H9 (cell line): ENCODE data around the gene EIF5A. TPM values are rescaled to one million over a fixed set of nuclear protein-coding genes. Genes with fewer than 3 reads are reported as not detected.

Experiments used
- DNase-seq: peaks from one replicate; pipeline ENCODE4 v3.0.0-alpha.2; 2017
- H2AFZ ChIP-seq: one replicate; pipeline ENCODE4 v1.6.1; 2013; ENCODE audit warnings: mild to moderate bottlenecking, low read length, control low read depth, moderate library complexity
- H2AK5ac ChIP-seq: 2 replicates; pipeline ENCODE4 v1.6.1; 2013; ENCODE audit warnings: low read length, control low read depth, mixed read lengths; ENCODE audit not compliant: insufficient read length
- H2BK120ac ChIP-seq: one replicate; pipeline ENCODE4 v1.6.1; 2013; ENCODE audit warnings: low read depth, mild to moderate bottlenecking, low read length, control low read depth, inconsistent platforms; ENCODE audit not compliant: poor library complexity, severe bottlenecking
- H2BK12ac ChIP-seq: 2 replicates; pipeline ENCODE4 v1.6.1; 2013; ENCODE audit warnings: low read length, control low read depth, mixed read lengths, low read depth; ENCODE audit not compliant: insufficient read length
- H2BK15ac ChIP-seq: 2 replicates; pipeline ENCODE4 v1.6.1; 2013; ENCODE audit warnings: low read depth, low read length, control low read depth
- H2BK20ac ChIP-seq: one replicate; pipeline ENCODE4 v1.6.1; 2013; ENCODE audit warnings: low read depth, mild to moderate bottlenecking, low read length, control low read depth, inconsistent platforms; ENCODE audit not compliant: poor library complexity, severe bottlenecking
- H2BK5ac ChIP-seq: 2 replicates; pipeline ENCODE4 v1.6.1; 2013; ENCODE audit warnings: low read length, control low read depth, mixed read lengths; ENCODE audit not compliant: insufficient read length
- H3K14ac ChIP-seq: 2 replicates; pipeline ENCODE4 v1.6.1; 2013; ENCODE audit warnings: low read length, control low read depth; ENCODE audit not compliant: insufficient read depth
- H3K18ac ChIP-seq: 2 replicates; pipeline ENCODE4 v1.6.1; 2013; ENCODE audit warnings: low read depth, mild to moderate bottlenecking, mixed read lengths, low read length, control low read depth; ENCODE audit not compliant: insufficient read length
- H3K23ac ChIP-seq: 2 replicates; pipeline ENCODE4 v1.6.1; 2013; ENCODE audit warnings: low read length, control low read depth, mixed read lengths, low read depth; ENCODE audit not compliant: insufficient read length
- H3K23me2 ChIP-seq: 2 replicates; pipeline ENCODE4 v1.6.1; 2013; ENCODE audit warnings: low read depth, mild to moderate bottlenecking, mixed read lengths, low read length, control low read depth; ENCODE audit not compliant: insufficient read length, poor library complexity, severe bottlenecking
- H3K27ac ChIP-seq: 2 replicates; pipeline ENCODE4 v1.5.1; 2013; ENCODE audit warnings: low read length, control low read depth, mixed read lengths, low read depth; ENCODE audit not compliant: insufficient read length
- H3K27me3 ChIP-seq: 2 replicates; pipeline ENCODE4 v1.6.1; 2013; ENCODE audit warnings: low read length, control low read depth, inconsistent platforms; ENCODE audit not compliant: insufficient read depth
- H3K4ac ChIP-seq: 2 replicates; pipeline ENCODE4 v1.6.1; 2013; ENCODE audit warnings: low read depth, mild to moderate bottlenecking, control low read depth, inconsistent platforms, low read length, moderate library complexity
- H3K4me1 ChIP-seq: 2 replicates; pipeline ENCODE4 v1.6.1; 2013; ENCODE audit warnings: low read length, control low read depth, inconsistent platforms; ENCODE audit not compliant: insufficient read depth
- H3K4me2 ChIP-seq: 2 replicates; pipeline ENCODE4 v1.6.1; 2013; ENCODE audit warnings: low read length, control low read depth, mixed read lengths; ENCODE audit not compliant: insufficient read length, insufficient read depth
- H3K56ac ChIP-seq: 2 replicates; pipeline ENCODE4 v1.6.1; 2013; ENCODE audit warnings: low read depth, mild to moderate bottlenecking, mixed read lengths, low read length, control low read depth; ENCODE audit not compliant: insufficient read length
- H3K79me1 ChIP-seq: 2 replicates; pipeline ENCODE4 v1.6.1; 2013; ENCODE audit warnings: low read depth, mild to moderate bottlenecking, moderate library complexity, low read length, control low read depth, inconsistent platforms; ENCODE audit not compliant: insufficient read depth, poor library complexity, severe bottlenecking
- H3K79me2 ChIP-seq: 2 replicates; pipeline ENCODE4 v1.6.1; 2013; ENCODE audit warnings: low read length, control low read depth, inconsistent platforms; ENCODE audit not compliant: insufficient read depth
- H3K9ac ChIP-seq: 2 replicates; pipeline ENCODE4 v1.6.1; 2013; ENCODE audit warnings: low read length, control low read depth, mixed read lengths; ENCODE audit not compliant: insufficient read length; ENCODE audit errors: extremely low read depth
- H3K9me3 ChIP-seq: one replicate; pipeline ENCODE4 v1.6.1; 2013; ENCODE audit warnings: low read depth, low read length, inconsistent platforms; ENCODE audit not compliant: control insufficient read depth
- H3T11ph ChIP-seq: one replicate; pipeline ENCODE4 v1.6.1; 2013; ENCODE audit warnings: mild to moderate bottlenecking, low read length, control low read depth, inconsistent platforms
- H4K20me1 ChIP-seq: one replicate; pipeline ENCODE4 v1.6.1; 2013; ENCODE audit not compliant: control insufficient read depth, insufficient read length, insufficient read depth
- H4K5ac ChIP-seq: 2 replicates; pipeline ENCODE4 v1.6.1; 2013; ENCODE audit warnings: low read depth, mild to moderate bottlenecking, mixed read lengths, low read length, control low read depth; ENCODE audit not compliant: insufficient read length
- H4K8ac ChIP-seq: replicated peaks from 2 replicates; pipeline ENCODE4 v1.6.1; 2013; ENCODE audit warnings: low read length, control low read depth, mixed read lengths, low read depth; ENCODE audit not compliant: insufficient read length
- H4K91ac ChIP-seq: 2 replicates; pipeline ENCODE4 v1.6.1; 2013; ENCODE audit warnings: low read depth, mild to moderate bottlenecking, moderate library complexity, mixed read lengths, low read length, control low read depth; ENCODE audit not compliant: insufficient read length
- H3K27ac Mint-ChIP-seq, 3 experiments: 2 replicates in 2 of 3; 3 replicates in 1 of 3; pipeline ENCODE4 v1.8.0; 2020 to 2021; ENCODE audit warnings: mixed read lengths in 3 of 3, mild to moderate bottlenecking in 1 of 3, moderate library complexity in 1 of 3
- H3K27me3 Mint-ChIP-seq: 2 replicates; pipeline ENCODE4 v1.8.0; 2021; ENCODE audit warnings: low read depth, mild to moderate bottlenecking, moderate library complexity, mixed read lengths
- H3K36me3 Mint-ChIP-seq, 3 experiments: 2 replicates in 2 of 3; 3 replicates in 1 of 3; pipeline ENCODE4 v1.8.0; 2020 to 2021; ENCODE audit warnings: low read depth in 3 of 3, mixed read lengths in 3 of 3; ENCODE audit not compliant: insufficient read depth in 1 of 3
- H3K4me1 Mint-ChIP-seq, 2 experiments: 2 replicates each; pipeline ENCODE4 v1.8.0; 2020; ENCODE audit warnings: mixed read lengths in 2 of 2
- H3K4me3 Mint-ChIP-seq, 2 experiments: 2 replicates in 1 of 2; 3 replicates in 1 of 2; pipeline ENCODE4 v1.8.0; 2020 to 2021; ENCODE audit warnings: mild to moderate bottlenecking in 2 of 2, mixed read lengths in 2 of 2, moderate library complexity in 1 of 2
- H3K9me3 Mint-ChIP-seq, 2 experiments: 2 replicates in 1 of 2; 3 replicates in 1 of 2; pipeline ENCODE4 v1.8.0; 2020; ENCODE audit warnings: mild to moderate bottlenecking in 2 of 2, mixed read lengths in 2 of 2, moderate library complexity in 1 of 2
- WGBS: extraction: QIAGEN DNeasy Blood & Tissue Kit; methylation state at CpG from one replicate; pipeline ENCODE4 v1.1.7; 2013; ENCODE audit warnings: missing lambda C conversion rate, low lambda C conversion rate, mixed read lengths; ENCODE audit not compliant: insufficient read length; ENCODE audit errors: extremely low coverage; 5-methylcytosine and 5-hydroxymethylcytosine counted together
- total RNA-seq: library from RNA; stranded (reverse); gene quantifications from 2 replicates; pipeline ENCODE4 v1.2.1, GENCODE V29; 2021
- TF ChIP-seq, protein P1 (sequence below): fragments of 200-600 bp; sonication (generic); conservative IDR thresholded peaks from 3 replicates; pipeline ENCODE4 v1.8.0; 2021; ENCODE audit warnings: antibody characterized with exemption, mild to moderate bottlenecking

Gene EIF5A
- total RNA-seq, 1 experiment from 2014 or later, result 978 TPM

DNA sequence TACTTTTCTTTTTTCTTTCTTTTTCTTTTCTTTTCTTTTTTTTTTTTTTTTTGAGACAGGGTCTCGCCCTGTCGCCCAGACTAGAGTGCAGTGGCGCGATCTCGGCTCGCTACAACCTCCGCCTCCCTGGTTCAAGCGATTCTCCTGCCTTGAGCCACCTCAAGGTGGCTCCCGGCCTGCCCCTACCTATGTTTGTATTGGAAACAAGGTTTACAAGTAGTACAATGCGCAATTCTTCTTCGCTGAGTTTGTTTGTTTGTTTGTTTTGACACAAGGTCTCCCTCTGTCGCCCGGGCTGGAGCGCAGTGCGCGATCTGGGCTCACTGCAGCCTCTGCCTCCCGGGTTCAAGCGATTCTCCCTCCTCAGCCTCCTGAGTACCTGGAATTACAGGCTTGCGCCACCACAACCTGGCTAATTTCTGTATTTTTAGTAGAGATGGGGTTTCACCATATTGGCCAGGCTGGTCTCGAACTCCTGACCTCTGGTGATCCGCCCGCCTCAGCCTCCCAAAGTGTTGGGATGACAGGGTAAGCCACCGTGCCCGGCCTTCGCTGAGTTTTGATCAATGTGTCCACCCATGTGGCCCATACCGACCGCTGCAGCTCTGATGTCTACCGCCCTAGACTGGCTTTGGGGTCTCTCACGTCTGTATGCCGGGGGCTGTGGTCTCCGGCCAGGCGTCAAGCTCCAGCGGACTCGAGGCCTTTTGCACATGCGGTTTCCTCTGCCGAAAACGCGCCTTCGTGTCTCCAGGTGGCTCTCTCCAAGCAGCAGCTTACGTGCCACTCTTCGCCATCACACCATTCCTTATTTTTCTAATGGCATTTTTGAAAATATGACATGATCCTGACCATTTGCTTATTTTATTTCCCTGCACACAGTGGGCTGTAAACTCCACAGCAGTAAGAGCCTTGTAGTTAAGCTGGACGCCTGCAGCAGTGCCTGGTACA lies 11.9 kb upstream of the EIF5A start:
- Histone ChIP-seq H3K14ac (no peak overlapping the region), H2AFZ (no peak overlapping the region), H4K8ac (no peak overlapping the region), H3K27me3 (peaks cover 2% of the 10 kb centered on the region), H2BK20ac (no peak overlapping the region), H4K91ac (no peak overlapping the region), H3K23ac (no peak overlapping the region), H3K4me1 (peaks cover 4% of the 10 kb centered on the region; the same call in 1 of the 2 replicates), H3K79me1 (no peaks in the 10 kb centered on the region), H2BK120ac (no peak overlapping the region), H3K79me2 (no peaks in the 10 kb centered on the region), H3K4ac (no peak overlapping the region), H3K56ac (no peak overlapping the region), H3K9me3 (no peaks in the 10 kb centered on the region), H3T11ph (no peak overlapping the region), H3K23me2 (peaks cover 4% of the 10 kb centered on the region), H2AK5ac (no peak overlapping the region), H4K5ac (no peak overlapping the region), H3K9ac (no peak overlapping the region), H3K4me2 (peak overlapping the region; percentile 91), H3K27ac (no peak overlapping the region), H4K20me1 (no peaks in the 10 kb centered on the region), H2BK5ac (no peak overlapping the region), H2BK12ac (no peak overlapping the region), H2BK15ac (no peak overlapping the region), H3K18ac (peak overlapping the region; percentile 95)
- no peak for DNase-seq
- peaks cover 10 to 22% of the 10 kb centered on the region in 2 experiments for H3K4me1 Mint-ChIP-seq
- TF ChIP-seq, protein P1, sequence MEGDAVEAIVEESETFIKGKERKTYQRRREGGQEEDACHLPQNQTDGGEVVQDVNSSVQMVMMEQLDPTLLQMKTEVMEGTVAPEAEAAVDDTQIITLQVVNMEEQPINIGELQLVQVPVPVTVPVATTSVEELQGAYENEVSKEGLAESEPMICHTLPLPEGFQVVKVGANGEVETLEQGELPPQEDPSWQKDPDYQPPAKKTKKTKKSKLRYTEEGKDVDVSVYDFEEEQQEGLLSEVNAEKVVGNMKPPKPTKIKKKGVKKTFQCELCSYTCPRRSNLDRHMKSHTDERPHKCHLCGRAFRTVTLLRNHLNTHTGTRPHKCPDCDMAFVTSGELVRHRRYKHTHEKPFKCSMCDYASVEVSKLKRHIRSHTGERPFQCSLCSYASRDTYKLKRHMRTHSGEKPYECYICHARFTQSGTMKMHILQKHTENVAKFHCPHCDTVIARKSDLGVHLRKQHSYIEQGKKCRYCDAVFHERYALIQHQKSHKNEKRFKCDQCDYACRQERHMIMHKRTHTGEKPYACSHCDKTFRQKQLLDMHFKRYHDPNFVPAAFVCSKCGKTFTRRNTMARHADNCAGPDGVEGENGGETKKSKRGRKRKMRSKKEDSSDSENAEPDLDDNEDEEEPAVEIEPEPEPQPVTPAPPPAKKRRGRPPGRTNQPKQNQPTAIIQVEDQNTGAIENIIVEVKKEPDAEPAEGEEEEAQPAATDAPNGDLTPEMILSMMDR, result peak; percentile 28; the same call in 2 of the 3 replicates
- peak overlapping the region in 1 of 3 experiments; percentile 36; a peak in 2 of 7 replicates for H3K27ac Mint-ChIP-seq
- H3K27me3 Mint-ChIP-seq, result peaks cover 77% of the 10 kb centered on the region
- peaks cover 3% of the 10 kb centered on the region in 2 experiments; a peak in 3 of 5 replicates for H3K9me3 Mint-ChIP-seq
- peak overlapping the region; percentile 59 to 83 for H3K4me3 Mint-ChIP-seq
- H3K36me3 Mint-ChIP-seq, result peaks cover 0 to 3% (median 0%) of the 10 kb centered on the region in 3 experiments; a peak in 2 of 7 replicates
- WGBS, result no CpG with 5 or more reads among the region's 42 CpGs
